ENCODE results near the gene CAD. TPM values are rescaled to one million over a fixed set of nuclear protein-coding genes. Genes with fewer than 3 reads are reported as not detected.
"Not testable (repeated sequence)": the region's sequence is repeated elsewhere in the genome, so short reads cannot be mapped to it uniquely, and the experiment has no call there.

CAD gene
- total and polyA plus RNA-seq, 10 donors, result 10.9 to 38.8 (median 25.0) TPM

- no peak for DNase-seq
- Histone ChIP-seq H3K4me1 (no peaks in the 10 kb centered on the region), H3K4me3 (no peak overlapping the region), H3K36me3 (no peaks in the 10 kb centered on the region), H3K27me3 (replicated peaks in 1 of 7) (no peaks in the 10 kb centered on the region), H3K9me3 (no peaks in the 10 kb centered on the region), H3K27ac (no peak overlapping the region)
- intact Hi-C loops (cut with DNase I; ENCODE audit: low total_unique reads), result loop anchor here (5.0 kb wide), 1 partner anchor 94 kb away; no protein-coding TSS in a partner anchor
- WGBS, 5 donors, result 42 to 51% (median 45%) methylated on average over 8 of the region's 8 CpGs
- peak; percentile 27 to 77 (median 63) for TF ChIP-seq CTCF (IDR thresholded peaks at IDR 0.05 in 8 of 11, conservative IDR thresholded peaks at IDR 0.05 in 3 of 11)
- TF ChIP-seq POLR2A (IDR thresholded peaks at IDR 0.05), result no peak
Observed at GRCh38 chr2:27191070-27191829, 25.9 kb upstream of the CAD start.

- TF ChIP-seq CTCF (IDR thresholded peaks at IDR 0.05 in 8 of 11, conservative IDR thresholded peaks at IDR 0.05 in 3 of 11), result no peak
- no peak for TF ChIP-seq POLR2AphosphoS5 (IDR thresholded peaks at IDR 0.05)
- TF ChIP-seq POLR2A (IDR thresholded peaks at IDR 0.05), result no peak
- Histone ChIP-seq H3K4me1 (no peaks in the 10 kb centered on the region), H3K27ac (no peak overlapping the region), H3K27me3 (replicated peaks in 1 of 7) (no peaks in the 10 kb centered on the region), H3K9me3 (no peaks in the 10 kb centered on the region), H3K36me3 (peaks cover 0 to 9% (median 6%) of the 10 kb centered on the region in 6 donors), H3K4me3 (no peak overlapping the region)
- 80 to 93% (median 88%) methylated on average over 17 of the region's 17 CpGs for WGBS, 5 donors
- DNase-seq, result no peak
- intact Hi-C loops (cut with DNase I; ENCODE audit: low total_unique reads), result loop anchor here (5.0 kb wide), 1 partner anchor 97 kb away; no protein-coding TSS in a partner anchor
Observed at GRCh38 chr2:27194538-27195354, 22.4 kb upstream of the CAD start.

- H3K27me3 ChIP-seq (replicated peaks in 1 of 7); H3K9me3 ChIP-seq; DNase-seq; H3K4me1 ChIP-seq; intact Hi-C loops (cut with DNase I; ENCODE audit: low total_unique reads); H3K4me3 ChIP-seq; H3K27ac ChIP-seq: not testable (repeated sequence)
- H3K36me3 ChIP-seq, result peaks cover 0 to 20% (median 15%) of the 10 kb centered on the region in 6 donors
- 87 to 94% (median 92%) methylated on average over 3 of the region's 3 CpGs for WGBS, 5 donors
Observed at GRCh38 chr2:27195799-27196198, 21.4 kb upstream of the CAD start.

- intact Hi-C loops (cut with DNase I; ENCODE audit: low total_unique reads), result not testable (repeated sequence)
- 85 to 97% (median 95%) methylated on average over 3 of the region's 3 CpGs for WGBS, 5 donors
Observed at GRCh38 chr2:27198068-27198467, 19.1 kb upstream of the CAD start.

GRCh38 chr2:27198627-27199026 lies 18.5 kb upstream of the CAD start:
- Histone ChIP-seq H3K4me1 (no peaks in the 10 kb centered on the region), H3K9me3 (no peaks in the 10 kb centered on the region), H3K4me3 (no peak overlapping the region), H3K27me3 (replicated peaks in 1 of 7) (no peaks in the 10 kb centered on the region), H3K36me3 (peaks cover 0 to 48% (median 40%) of the 10 kb centered on the region in 6 donors), H3K27ac (no peak overlapping the region)
- no peak for DNase-seq
- 68 to 88% (median 81%) methylated on average over 2 of the region's 2 CpGs for WGBS, 5 donors
- intact Hi-C loops (cut with DNase I; ENCODE audit: low total_unique reads), result no loop called here
- TF ChIP-seq CTCF (IDR thresholded peaks at IDR 0.05 in 8 of 11, conservative IDR thresholded peaks at IDR 0.05 in 3 of 11) (no peak), POLR2A (IDR thresholded peaks at IDR 0.05) (no peak), POLR2AphosphoS5 (IDR thresholded peaks at IDR 0.05) (no peak)

More at GRCh38 chr2:27198068-27198467, 19.1 kb upstream of the CAD start:
- DNase-seq; H3K27ac ChIP-seq; H3K4me1 ChIP-seq; H3K27me3 ChIP-seq (replicated peaks in 1 of 7); H3K9me3 ChIP-seq; H3K4me3 ChIP-seq: not testable (repeated sequence)
- peaks cover 0 to 42% (median 34%) of the 10 kb centered on the region in 6 donors for H3K36me3 ChIP-seq

All from spleen (tissue), 11 donors.